Ascending aorta (tissue), 2 donors: ENCODE measurements around the gene OGFR. TPM values are rescaled to one million over a fixed set of nuclear protein-coding genes. Genes with fewer than 3 reads are reported as not detected.

Experiments
- DNase-seq, 2 donors: peaks; one replicate each; pipeline ENCODE4 v3.0.0-alpha.2; 2019; ENCODE audit warnings: low spot score in 2 of 2
- H3K27ac ChIP-seq, 2 donors: fragments of 200-600 bp; sonication (generic); one replicate each; pipeline ENCODE4 v1.5.1; 2016 to 2017; ENCODE audit warnings: mild to moderate bottlenecking in 1 of 2
- H3K27me3 ChIP-seq: fragments of 200-600 bp; sonication (generic); one replicate; pipeline ENCODE4 v1.5.1; 2017
- H3K36me3 ChIP-seq, 2 donors: fragments of 200-600 bp; sonication (generic); one replicate each; pipeline ENCODE4 v1.5.1; 2016
- H3K4me1 ChIP-seq, 2 donors: fragments of 200-600 bp; sonication (generic); one replicate each; pipeline ENCODE4 v1.5.1; 2016 to 2017; ENCODE audit warnings: mild to moderate bottlenecking in 1 of 2
- H3K4me3 ChIP-seq, 2 donors: fragments of 200-600 bp; sonication (generic); one replicate each; pipeline ENCODE4 v1.5.1; 2016 to 2017; ENCODE audit warnings: mild to moderate bottlenecking in 1 of 2
- H3K9me3 ChIP-seq, 2 donors: fragments of 200-600 bp; sonication (generic); one replicate each; pipeline ENCODE4 v1.5.1; 2016
- CTCF ChIP-seq, 3 experiments: fragments of 200-600 bp in 2 of 3; fragments of 450-650 bp in 1 of 3; sonication (generic) in 2 of 3; IDR thresholded peaks; one replicate each; pipeline ENCODE4 v1.5.1; 2016 to 2019; ENCODE audit warnings: antibody characterized with exemption in 3 of 3, mild to moderate bottlenecking in 1 of 3, moderate library complexity in 1 of 3
- intact Hi-C: fragments of 100-400 bp; cut with DNase I; formaldehyde crosslinking; loops from one replicate; pipeline ENCODE4 v1.15.1; 2023
- total RNA-seq: library from RNA; depleted of rRNA; stranded (reverse); fragments of >200 nt; gene quantifications from one replicate; pipeline ENCODE4 v1.1.0, GENCODE V29; 2016

Gene OGFR
- total RNA-seq, 1 donor from 2014 or later: 77.4 TPM

GRCh38 chr20:62807444-62808210 is 3.0 kb downstream of the OGFR start:
- Histone ChIP-seq H3K9me3 (no peaks in the 10 kb centered on the region), H3K36me3 (peaks cover 44 to 56% of the 10 kb centered on the region in 2 donors), H3K27me3 (no peaks in the 10 kb centered on the region), H3K27ac (no peak overlapping the region), H3K4me1 (peaks cover 16 to 37% of the 10 kb centered on the region in 2 donors), H3K4me3 (no peak overlapping the region)
- no peak for TF ChIP-seq CTCF (IDR thresholded peaks at IDR 0.05)
- no peak for DNase-seq
- intact Hi-C loops: loop anchor here (1.0 to 5.0 kb wide), 2 partner anchors 139 to 155 kb away; no protein-coding TSS in a partner anchor

GRCh38 chr20:62808211-62808865 is 3.7 kb downstream of the OGFR start:
- Histone ChIP-seq H3K4me3 (no peak overlapping the region), H3K4me1 (peaks cover 16 to 35% of the 10 kb centered on the region in 2 donors), H3K9me3 (no peaks in the 10 kb centered on the region), H3K27ac (no peak overlapping the region), H3K27me3 (no peaks in the 10 kb centered on the region), H3K36me3 (peaks cover 48 to 61% of the 10 kb centered on the region in 2 donors)
- intact Hi-C loops: loop anchor here (1.0 to 5.0 kb wide), 2 partner anchors 140 to 156 kb away; no protein-coding TSS in a partner anchor
- peak; percentile 87 to 94 (median 90) for TF ChIP-seq CTCF (IDR thresholded peaks at IDR 0.05)
- peak in 1 of 2 donors; percentile 84 for DNase-seq

GRCh38 chr20:62809530-62810428 is 5.1 kb downstream of the OGFR start:
- H3K36me3 ChIP-seq: peaks cover 52 to 67% of the 10 kb centered on the region in 2 donors
- H3K9me3 ChIP-seq: no peaks in the 10 kb centered on the region
- H3K4me3 ChIP-seq: no peak overlapping the region
- H3K27ac ChIP-seq: no peak overlapping the region
- H3K4me1 ChIP-seq: peaks cover 16 to 30% of the 10 kb centered on the region in 2 donors
- no peaks in the 10 kb centered on the region for H3K27me3 ChIP-seq
- DNase-seq: no peak
- no peak for TF ChIP-seq CTCF (IDR thresholded peaks at IDR 0.05)
- intact Hi-C loops: loop anchor here (5.0 kb wide), 1 partner anchor 157 kb away; no protein-coding TSS in a partner anchor

GRCh38 chr20:62811320-62811719 is 6.7 kb downstream of the OGFR start:
- H3K27me3 ChIP-seq: peaks cover 7% of the 10 kb centered on the region
- H3K36me3 ChIP-seq: peaks cover 52 to 67% of the 10 kb centered on the region in 2 donors
- intact Hi-C loops: no loop called here
- no peak overlapping the region for H3K4me3 ChIP-seq
- peaks cover 14 to 32% of the 10 kb centered on the region in 2 donors for H3K4me1 ChIP-seq
- no peak overlapping the region for H3K27ac ChIP-seq
- DNase-seq: no peak
- no peaks in the 10 kb centered on the region for H3K9me3 ChIP-seq
- no peak for TF ChIP-seq CTCF (IDR thresholded peaks at IDR 0.05)

GRCh38 chr20:62811720-62812119 is 7.1 kb downstream of the OGFR start:
- Histone ChIP-seq H3K4me3 (no peak overlapping the region), H3K27ac (no peak overlapping the region), H3K27me3 (peaks cover 11% of the 10 kb centered on the region), H3K9me3 (no peaks in the 10 kb centered on the region), H3K36me3 (peaks cover 52 to 67% of the 10 kb centered on the region in 2 donors), H3K4me1 (peaks cover 14 to 32% of the 10 kb centered on the region in 2 donors)
- intact Hi-C loops: no loop called here
- no peak for DNase-seq
- no peak for TF ChIP-seq CTCF (IDR thresholded peaks at IDR 0.05)
